ENCODE measurements around the gene THADA.

Gene THADA

DNA sequence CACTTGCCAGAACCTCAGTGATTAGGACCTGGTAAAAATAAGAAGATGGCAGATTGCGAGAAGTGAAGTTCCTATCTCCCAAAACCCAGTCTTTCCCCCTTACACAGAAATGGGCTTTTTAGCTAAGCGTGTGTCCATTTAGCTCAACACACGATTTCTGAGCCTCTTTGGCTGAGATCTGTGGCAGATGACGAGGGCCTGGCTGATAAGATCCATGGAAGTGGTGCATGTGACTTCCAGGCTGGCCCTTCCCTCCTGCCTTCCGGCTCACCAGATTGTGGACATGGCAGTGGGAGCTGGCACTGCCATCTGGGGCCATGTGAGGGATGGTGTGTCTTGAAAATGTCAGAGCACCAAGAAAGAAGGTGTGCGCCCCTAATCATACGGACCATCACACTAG lies 328.5 kb downstream of the THADA start:
- H2AFZ ChIP-seq (ENCODE audit: low read depth, low read length) = no peak overlapping the region
- TF ChIP-seq, protein P1, sequence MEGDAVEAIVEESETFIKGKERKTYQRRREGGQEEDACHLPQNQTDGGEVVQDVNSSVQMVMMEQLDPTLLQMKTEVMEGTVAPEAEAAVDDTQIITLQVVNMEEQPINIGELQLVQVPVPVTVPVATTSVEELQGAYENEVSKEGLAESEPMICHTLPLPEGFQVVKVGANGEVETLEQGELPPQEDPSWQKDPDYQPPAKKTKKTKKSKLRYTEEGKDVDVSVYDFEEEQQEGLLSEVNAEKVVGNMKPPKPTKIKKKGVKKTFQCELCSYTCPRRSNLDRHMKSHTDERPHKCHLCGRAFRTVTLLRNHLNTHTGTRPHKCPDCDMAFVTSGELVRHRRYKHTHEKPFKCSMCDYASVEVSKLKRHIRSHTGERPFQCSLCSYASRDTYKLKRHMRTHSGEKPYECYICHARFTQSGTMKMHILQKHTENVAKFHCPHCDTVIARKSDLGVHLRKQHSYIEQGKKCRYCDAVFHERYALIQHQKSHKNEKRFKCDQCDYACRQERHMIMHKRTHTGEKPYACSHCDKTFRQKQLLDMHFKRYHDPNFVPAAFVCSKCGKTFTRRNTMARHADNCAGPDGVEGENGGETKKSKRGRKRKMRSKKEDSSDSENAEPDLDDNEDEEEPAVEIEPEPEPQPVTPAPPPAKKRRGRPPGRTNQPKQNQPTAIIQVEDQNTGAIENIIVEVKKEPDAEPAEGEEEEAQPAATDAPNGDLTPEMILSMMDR (IDR thresholded peaks at IDR 0.05; ENCODE audit: low read depth, low read length) = no peak
- no peak for TF ChIP-seq EZH2phosphoT487 (IDR thresholded peaks at IDR 0.05; ENCODE audit: low read depth)
- no peaks in the 10 kb centered on the region for H3K27me3 ChIP-seq (ENCODE audit: low read depth, low read length)
- no peaks in the 10 kb centered on the region for H3K9me3 ChIP-seq (ENCODE audit: insufficient read depth, low read length)
- H3K9ac ChIP-seq (ENCODE audit: low read length) = no peak overlapping the region
- no peaks in the 10 kb centered on the region for H3K4me1 ChIP-seq (ENCODE audit: low read length)
- no peak overlapping the region for H3K4me2 ChIP-seq (ENCODE audit: low read length)
- H3K27ac ChIP-seq (ENCODE audit: low read length) = no peak overlapping the region
- H3K4me3 ChIP-seq (ENCODE audit: low read length) = no peak overlapping the region
- H3K36me3 ChIP-seq (replicated peaks; ENCODE audit: low read depth, low read length) = peaks cover 2% of the 10 kb centered on the region
- H4K20me1 ChIP-seq (ENCODE audit: insufficient read depth, low read length) = no peaks in the 10 kb centered on the region
- H3K79me2 ChIP-seq (ENCODE audit: low read length) = no peaks in the 10 kb centered on the region

DNA sequence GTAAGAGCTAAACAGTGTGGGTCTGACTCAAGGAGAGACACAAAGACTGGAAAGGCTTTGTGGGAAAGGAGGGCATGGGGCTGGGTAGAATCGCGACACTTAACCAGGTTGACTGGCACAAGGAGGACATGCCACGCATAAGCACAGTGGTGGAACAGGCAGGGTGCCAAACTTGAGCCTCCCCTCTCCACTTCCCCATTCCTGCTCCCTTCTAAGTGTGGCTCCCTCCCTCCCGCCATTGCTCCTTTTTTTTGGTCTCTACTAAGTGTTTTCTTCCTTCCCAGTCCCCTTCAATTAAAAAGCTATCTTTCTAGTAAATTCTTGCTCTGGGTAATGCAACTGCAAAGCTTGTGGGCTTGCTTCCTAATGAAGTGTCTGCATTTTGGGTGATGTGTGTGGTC lies 329.1 kb downstream of the THADA start:
- Histone ChIP-seq H3K9me3 (ENCODE audit: insufficient read depth, low read length) (no peaks in the 10 kb centered on the region), H3K4me2 (ENCODE audit: low read length) (no peak overlapping the region), H4K20me1 (ENCODE audit: insufficient read depth, low read length) (no peaks in the 10 kb centered on the region), H3K27me3 (ENCODE audit: low read depth, low read length) (no peaks in the 10 kb centered on the region), H3K4me3 (ENCODE audit: low read length) (no peak overlapping the region), H3K27ac (ENCODE audit: low read length) (no peak overlapping the region), H2AFZ (ENCODE audit: low read depth, low read length) (no peak overlapping the region), H3K36me3 (replicated peaks; ENCODE audit: low read depth, low read length) (peaks cover 2% of the 10 kb centered on the region), H3K4me1 (ENCODE audit: low read length) (no peaks in the 10 kb centered on the region), H3K79me2 (ENCODE audit: low read length) (no peaks in the 10 kb centered on the region), H3K9ac (ENCODE audit: low read length) (no peak overlapping the region)
- TF ChIP-seq EZH2phosphoT487 (IDR thresholded peaks at IDR 0.05; ENCODE audit: low read depth) = no peak
- TF ChIP-seq, protein P1 (IDR thresholded peaks at IDR 0.05; ENCODE audit: low read depth, low read length) = no peak

DNA sequence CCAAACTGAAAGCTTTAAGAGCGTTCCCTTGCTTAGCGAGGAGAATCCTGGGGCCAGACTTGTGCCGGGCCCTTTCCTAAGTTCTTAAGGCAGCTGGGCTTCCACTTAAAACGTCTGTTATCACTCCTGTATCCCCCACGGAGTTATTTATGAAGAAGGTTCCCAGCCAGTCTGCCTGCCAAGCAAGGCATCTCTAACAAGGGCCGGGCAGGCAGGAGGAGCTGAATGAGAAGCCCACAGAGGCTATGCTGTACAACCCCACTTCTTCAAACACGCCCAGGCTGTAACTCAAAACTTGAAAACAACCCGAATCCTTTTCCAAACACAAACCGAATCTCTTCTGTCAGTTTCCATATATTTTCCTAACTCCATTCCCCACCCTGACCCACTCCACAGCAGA lies 330.4 kb downstream of the THADA start:
- no peak for TF ChIP-seq EZH2phosphoT487 (IDR thresholded peaks at IDR 0.05; ENCODE audit: low read depth)
- TF ChIP-seq, protein P1 (IDR thresholded peaks at IDR 0.05; ENCODE audit: low read depth, low read length) = no peak
- H3K9ac ChIP-seq (ENCODE audit: low read length) = no peak overlapping the region
- H3K4me2 ChIP-seq (ENCODE audit: low read length) = no peak overlapping the region
- no peaks in the 10 kb centered on the region for H3K27me3 ChIP-seq (ENCODE audit: low read depth, low read length)
- no peaks in the 10 kb centered on the region for H3K4me1 ChIP-seq (ENCODE audit: low read length)
- no peak overlapping the region for H2AFZ ChIP-seq (ENCODE audit: low read depth, low read length)
- no peaks in the 10 kb centered on the region for H4K20me1 ChIP-seq (ENCODE audit: insufficient read depth, low read length)
- no peaks in the 10 kb centered on the region for H3K36me3 ChIP-seq (replicated peaks; ENCODE audit: low read depth, low read length)
- no peak overlapping the region for H3K27ac ChIP-seq (ENCODE audit: low read length)
- no peaks in the 10 kb centered on the region for H3K79me2 ChIP-seq (ENCODE audit: low read length)
- no peak overlapping the region for H3K4me3 ChIP-seq (ENCODE audit: low read length)
- H3K9me3 ChIP-seq (ENCODE audit: insufficient read depth, low read length) = no peaks in the 10 kb centered on the region

DNA sequence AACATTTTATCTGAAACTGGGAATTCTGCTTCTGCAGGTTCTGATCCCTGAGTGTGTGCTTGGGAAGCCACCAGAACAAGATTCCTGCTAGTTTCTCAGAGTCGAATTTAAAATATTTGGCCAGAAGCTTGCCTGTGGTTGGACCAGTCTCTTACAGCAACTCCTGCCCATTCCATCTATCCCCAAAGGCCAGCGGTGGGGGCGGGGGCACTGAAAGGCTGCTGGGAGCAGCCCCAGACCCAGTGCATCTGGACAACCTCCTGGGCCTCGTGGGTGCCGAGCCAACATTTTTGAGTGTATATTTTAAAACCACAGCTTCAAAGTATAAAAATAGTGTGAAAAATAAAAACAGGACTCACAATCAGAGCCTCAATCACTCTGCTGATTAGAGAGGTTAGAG lies 330.8 kb downstream of the THADA start:
- H3K9ac ChIP-seq (ENCODE audit: low read length) = no peak overlapping the region
- no peak overlapping the region for H3K4me2 ChIP-seq (ENCODE audit: low read length)
- no peaks in the 10 kb centered on the region for H3K36me3 ChIP-seq (replicated peaks; ENCODE audit: low read depth, low read length)
- no peaks in the 10 kb centered on the region for H3K79me2 ChIP-seq (ENCODE audit: low read length)
- TF ChIP-seq, protein P1 (IDR thresholded peaks at IDR 0.05; ENCODE audit: low read depth, low read length) = no peak
- no peak for TF ChIP-seq EZH2phosphoT487 (IDR thresholded peaks at IDR 0.05; ENCODE audit: low read depth)
- H3K27me3 ChIP-seq (ENCODE audit: low read depth, low read length) = no peaks in the 10 kb centered on the region
- no peaks in the 10 kb centered on the region for H3K9me3 ChIP-seq (ENCODE audit: insufficient read depth, low read length)
- no peak overlapping the region for H3K4me3 ChIP-seq (ENCODE audit: low read length)
- H2AFZ ChIP-seq (ENCODE audit: low read depth, low read length) = no peak overlapping the region
- no peaks in the 10 kb centered on the region for H3K4me1 ChIP-seq (ENCODE audit: low read length)
- no peaks in the 10 kb centered on the region for H4K20me1 ChIP-seq (ENCODE audit: insufficient read depth, low read length)
- no peak overlapping the region for H3K27ac ChIP-seq (ENCODE audit: low read length)
